ENCODE measurements around the gene HECW1. TPM values are rescaled to one million over a fixed set of nuclear protein-coding genes. Genes with fewer than 3 reads are reported as not detected.
"Not testable (repeated sequence)": the region's sequence is repeated elsewhere in the genome, so short reads cannot be mapped to it uniquely, and the experiment has no call there.

HECW1 gene
- polyA plus RNA-seq, 10 donors = 0.03 to 2.1 (median 0.19) TPM

GRCh38 chr7:43307522-43307921 lies 195.1 kb downstream of the HECW1 start:
- DNase-seq = no peak

DNA sequence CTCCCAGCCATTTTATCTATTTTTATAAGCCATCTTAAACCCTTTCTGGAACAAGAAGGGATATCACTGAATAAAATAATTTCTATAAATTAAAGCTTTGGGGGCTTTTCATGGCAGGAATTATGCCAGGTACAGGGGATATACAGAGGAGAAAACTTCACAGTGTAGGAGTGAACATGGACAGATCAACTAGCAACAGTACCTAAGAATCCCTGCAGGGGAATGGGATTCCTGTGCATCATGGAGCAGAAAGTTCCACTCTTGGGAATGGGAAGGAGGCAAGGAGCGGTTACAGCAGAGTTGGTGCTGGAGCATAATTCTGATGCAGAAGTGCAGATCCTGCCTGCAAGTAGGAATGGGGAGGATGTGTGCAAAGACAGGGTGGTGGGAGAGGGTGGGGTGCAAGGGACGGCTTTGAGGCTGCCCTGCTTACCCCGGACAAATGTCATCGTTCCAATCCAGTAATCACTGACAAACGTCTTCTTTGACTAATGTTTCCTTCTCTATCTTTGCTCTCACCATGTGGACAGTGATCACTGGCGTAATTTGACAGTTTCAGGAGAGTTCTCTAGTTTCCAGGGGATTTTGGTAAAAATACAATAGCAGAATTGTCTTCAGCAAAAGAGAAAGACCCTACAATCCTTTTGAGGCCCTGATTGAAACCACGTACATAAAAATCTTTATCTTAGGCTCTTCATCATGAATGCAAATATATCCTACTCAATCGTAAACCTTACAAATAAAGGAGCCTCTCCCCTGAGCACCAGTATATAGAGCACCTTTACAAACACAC lies 196.7 kb downstream of the HECW1 start:
- DNase-seq = no peak

DNA sequence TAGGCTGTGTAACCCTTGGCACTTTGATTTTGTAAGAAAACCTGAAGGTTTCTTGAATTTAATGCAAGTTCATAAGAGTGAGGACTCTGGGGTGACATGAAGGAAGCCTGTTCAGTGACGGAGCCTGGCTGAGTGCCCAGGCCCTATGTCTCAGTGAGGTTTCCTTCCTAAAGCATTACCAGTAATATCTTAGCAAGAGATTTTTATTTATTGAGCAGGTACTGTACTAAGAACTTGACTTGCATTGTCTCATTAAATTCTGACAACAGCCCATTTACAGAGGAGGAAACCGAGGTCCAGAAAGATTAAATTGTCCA lies 197.2 kb downstream of the HECW1 start:
- DNase-seq = peak in 1 of 3 donors; percentile 30

DNA sequence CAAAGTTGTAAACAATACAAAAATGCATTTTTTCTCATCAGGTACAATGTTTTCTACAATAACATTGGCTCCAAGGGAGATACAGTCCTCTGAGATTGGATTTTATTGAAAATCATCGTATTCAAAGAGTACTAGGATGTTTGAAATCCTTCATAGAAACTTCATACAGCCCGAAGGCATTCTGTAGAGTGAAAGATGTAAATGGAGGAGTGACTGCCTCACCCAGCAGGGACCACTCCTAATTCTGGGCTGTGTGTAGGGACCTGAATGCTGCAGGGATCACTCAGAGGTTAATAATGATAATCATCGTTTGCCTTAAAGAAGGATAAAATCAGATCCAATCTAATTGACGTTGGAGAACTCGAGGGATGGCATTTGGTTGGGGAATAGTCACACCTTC lies 198.6 kb downstream of the HECW1 start:
- DNase-seq = no peak

- no peak for DNase-seq
Observed at GRCh38 chr7:43311694-43312093, 199.2 kb downstream of the HECW1 start.

GRCh38 chr7:43313628-43314378 lies 201.4 kb downstream of the HECW1 start:
- no peak for DNase-seq

- DNase-seq = no peak
Observed at GRCh38 chr7:43314379-43315158, 202.1 kb downstream of the HECW1 start.

DNA sequence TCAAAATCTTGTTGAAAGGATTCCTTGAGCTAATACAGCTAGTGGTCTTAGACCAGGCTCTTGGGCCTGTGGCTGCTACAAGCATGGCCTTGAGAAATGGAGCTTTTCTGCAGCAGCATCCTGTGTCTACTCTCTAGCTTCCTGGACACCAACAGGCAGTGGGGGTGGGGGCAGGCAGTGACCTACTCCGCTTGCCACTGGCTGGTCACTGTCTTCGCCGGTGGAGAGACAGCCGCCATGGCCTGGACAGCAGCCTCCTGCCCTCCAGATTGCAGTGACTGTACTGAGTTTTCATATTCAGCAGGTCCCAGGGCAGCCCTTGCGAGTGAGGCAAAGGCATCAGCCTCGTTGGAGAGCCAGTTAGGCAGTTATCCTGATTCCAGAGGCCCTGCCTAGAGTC lies 204.6 kb downstream of the HECW1 start:
- no peak for DNase-seq

DNA sequence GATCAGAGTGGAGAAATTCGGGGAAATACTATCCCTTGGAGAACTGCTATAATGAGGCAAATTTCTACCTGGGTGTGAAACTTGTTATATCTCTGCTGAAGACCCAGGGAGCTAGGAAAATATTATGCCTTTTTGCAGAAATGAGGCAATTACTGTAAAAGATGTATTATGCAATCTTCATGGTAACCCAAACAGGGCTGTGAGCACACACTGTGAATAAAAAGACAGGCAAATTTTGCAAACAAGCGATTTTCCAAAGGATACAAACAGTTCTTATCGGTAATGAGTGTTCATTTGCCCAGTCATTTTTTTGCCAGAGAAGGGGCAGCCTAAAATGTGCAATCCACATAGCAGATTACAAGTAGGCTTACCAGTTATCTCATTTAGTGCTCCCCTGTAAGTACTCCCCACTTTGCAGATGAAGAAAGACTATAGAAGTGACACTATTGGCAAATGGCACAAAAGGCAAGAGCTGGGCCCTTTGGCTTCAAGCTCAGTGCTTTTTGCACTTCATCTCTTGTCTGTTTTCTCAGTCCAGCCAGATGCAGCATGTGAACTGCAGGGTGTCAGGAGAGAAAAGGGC lies 205.8 kb downstream of the HECW1 start:
- DNase-seq = no peak

DNA sequence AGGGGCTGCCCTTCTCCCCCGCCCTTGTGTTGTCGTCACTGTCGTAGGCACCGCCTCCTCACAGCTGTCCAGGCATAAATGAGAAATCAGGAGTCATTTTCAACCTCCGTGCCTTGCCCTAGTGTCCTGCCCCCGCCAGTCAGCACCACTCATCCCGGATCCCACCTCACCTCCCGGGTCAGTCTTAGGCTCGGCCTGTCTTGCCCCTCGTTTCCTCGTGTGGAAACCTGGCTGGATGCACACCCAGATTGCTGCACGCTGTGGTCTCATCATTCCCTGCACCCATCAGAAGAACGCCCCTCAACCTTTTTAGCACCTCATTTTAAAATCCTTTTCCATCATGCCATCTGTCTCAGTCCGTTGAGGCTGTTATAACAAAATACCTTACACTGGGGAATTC lies 213.1 kb downstream of the HECW1 start:
- no peak for DNase-seq

DNA sequence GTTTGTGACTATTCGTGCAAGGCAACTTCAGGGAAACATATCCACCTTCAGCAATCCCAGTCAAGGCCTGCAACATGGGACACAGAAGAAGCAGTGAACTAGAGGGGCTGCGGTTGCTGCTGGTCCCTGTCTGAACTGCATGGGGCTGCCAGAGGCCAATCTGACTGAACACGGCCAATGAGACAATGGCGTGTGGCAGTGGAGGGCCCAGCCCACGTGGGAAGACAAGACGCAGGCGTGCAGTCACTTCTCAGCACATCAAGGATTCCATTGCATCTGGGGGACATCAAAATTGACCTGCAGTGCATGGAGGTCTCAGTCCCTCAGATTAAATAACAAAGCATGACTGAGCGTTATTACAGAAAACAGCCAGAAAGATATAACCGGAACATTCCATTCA lies 215.9 kb downstream of the HECW1 start:
- no peak for DNase-seq

DNA sequence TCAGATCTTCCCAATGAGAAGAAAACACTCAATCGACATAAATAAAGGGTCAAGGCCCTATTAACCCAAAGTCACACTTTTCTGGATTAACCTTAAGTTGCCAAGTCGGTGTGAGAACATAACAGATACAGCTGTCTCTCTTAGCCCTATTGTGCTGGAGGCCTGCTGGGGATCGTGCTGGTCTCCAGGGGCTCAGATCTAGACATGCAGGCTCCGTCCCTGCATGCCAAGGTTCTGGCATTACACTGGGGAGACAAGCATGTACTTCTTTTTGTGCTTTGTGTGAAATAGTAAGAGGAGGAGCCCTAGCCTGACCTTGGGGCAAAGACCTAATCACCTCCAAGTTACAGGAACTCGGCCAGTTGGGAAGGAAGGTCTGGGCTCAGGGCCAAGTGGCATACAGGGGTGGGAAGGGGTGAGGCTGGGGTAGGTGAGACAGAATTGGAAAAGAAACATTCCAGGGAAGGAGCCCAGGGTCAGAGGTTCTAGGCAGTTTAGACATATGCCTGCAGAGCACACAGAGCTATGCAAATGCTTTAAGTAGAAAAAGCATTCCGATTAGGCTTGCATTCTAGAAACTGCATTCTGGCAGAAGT lies 216.4 kb downstream of the HECW1 start:
- no peak for DNase-seq

DNA sequence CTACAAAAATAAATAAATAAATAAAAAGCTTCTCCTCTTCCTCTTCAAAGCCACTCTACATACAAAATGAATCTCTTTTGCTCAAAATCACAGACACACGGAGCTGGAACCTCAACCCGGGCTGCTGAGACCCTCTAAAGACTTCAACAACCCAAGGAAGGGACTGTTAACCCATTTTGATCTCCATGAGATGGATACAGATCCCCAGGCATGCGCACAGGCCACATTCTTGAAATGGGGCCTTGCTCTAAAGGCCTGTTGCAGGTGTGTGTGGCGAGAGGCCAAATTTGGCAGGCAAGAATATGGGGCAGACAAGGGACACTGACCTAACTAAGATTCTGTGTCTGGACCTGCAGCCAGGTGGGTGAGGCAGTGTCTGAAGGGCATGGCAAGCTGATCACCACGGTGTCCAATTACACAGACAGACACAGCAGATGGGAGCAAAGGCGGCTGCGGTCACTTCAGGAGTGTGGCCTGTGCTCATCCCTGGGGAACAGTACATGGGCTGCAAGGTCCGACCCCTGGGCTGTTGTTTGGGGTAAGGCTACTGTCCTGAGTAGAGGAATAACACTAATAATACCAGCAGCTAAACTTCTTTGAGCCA lies 219.8 kb downstream of the HECW1 start:
- DNase-seq = no peak

- DNase-seq = no peak
Observed at GRCh38 chr7:43337191-43337590, 224.7 kb downstream of the HECW1 start.

- DNase-seq = no peak
Observed at GRCh38 chr7:43337811-43338210, 225.4 kb downstream of the HECW1 start.

DNA sequence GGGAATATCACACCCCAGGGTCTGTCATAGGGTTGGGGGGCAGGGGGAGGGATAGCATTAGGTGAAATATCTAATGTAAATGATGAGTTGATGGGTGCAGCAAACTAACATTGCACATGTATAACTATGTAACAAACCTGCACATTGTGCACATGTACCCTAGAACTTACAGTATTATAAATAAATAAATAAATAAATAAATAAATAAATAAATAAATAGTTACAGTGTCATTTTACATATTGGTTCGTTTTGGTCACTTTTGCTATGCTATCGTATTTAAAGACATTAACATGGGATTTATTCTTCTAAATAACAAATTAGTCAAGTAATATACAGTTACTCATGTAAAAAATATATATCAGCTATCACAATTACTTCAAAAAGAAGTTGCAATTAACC lies 228.7 kb downstream of the HECW1 start:
- DNase-seq = no peak

GRCh38 chr7:43343417-43343816 lies 231.0 kb downstream of the HECW1 start:
- not testable (repeated sequence) for DNase-seq

DNA sequence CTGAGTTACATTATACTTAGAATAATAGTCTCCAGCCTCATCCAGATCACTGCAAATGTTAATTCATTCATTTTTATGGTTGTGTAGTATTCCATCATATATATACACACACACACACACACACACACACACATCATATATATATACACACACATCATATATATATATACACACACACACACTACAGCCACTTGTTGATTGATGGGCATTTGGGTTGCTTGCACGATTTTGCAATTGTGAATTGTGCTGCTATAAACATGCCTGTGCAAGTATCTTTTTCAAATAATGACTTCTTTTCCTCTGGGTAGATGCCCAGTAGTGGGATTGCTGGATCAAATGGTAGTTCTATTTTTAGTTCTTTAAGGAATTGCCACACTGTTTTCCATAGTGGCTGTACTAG lies 233.2 kb downstream of the HECW1 start:
- not testable (repeated sequence) for DNase-seq

DNA sequence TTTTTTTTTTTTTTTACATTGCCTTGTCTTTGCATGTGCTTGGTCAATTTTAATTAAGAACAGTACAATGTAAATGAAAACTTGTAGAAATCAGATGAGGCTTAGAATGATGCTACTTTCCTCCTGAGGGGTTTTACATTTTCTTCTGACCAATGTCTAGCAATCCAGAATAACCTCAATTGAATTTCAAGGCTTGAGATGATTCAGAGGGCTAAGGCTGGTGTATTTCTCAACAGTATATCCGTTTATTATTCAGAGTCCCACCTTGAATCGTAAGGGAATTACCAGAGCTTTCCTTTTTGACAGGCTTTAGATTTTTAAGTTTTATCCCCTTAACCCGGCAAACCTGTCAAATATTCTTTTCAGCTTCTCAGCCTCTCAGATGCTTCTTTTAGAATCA lies 239.2 kb downstream of the HECW1 start:
- DNase-seq = no peak

DNA sequence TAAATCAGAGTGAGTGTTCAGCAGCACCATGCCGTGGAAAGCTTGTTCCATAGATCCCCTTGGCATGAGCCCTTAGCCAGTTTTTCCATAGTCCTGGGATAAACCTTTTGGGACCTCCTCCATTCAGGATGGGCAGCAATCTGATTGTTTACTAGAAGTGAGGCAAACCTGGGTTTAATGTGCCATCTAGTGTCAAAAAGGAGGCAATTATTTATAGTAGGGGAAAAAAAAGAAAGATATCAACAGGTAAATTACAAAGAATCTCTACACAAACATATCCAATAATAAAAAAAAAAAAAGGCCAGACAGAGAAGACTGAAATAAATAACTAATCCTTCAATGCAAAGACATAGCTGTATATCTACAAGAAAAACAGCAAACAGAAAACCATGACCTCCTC lies 241.5 kb downstream of the HECW1 start:
- no peak for DNase-seq

- DNase-seq = peak; percentile 6 to 37 (median 13)
Observed at GRCh38 chr7:43362652-43363034, 250.2 kb downstream of the HECW1 start.

Measured in muscle of back (tissue), 11 donors.